GM19023 (cell line): ENCODE data around the gene WFDC8.

Experiments used
- ATAC-seq: cut with Tn5 transposase; IDR thresholded peaks from one replicate; pipeline ENCODE4 v1.9.1; 2021; ENCODE audit warnings: mild to moderate bottlenecking, moderate library complexity; ENCODE audit not compliant: unreplicated experiment

Gene WFDC8

GRCh38 chr20:45550765-45551164 lies 28.3 kb downstream of the WFDC8 start:
- ATAC-seq, result no peak

DNA sequence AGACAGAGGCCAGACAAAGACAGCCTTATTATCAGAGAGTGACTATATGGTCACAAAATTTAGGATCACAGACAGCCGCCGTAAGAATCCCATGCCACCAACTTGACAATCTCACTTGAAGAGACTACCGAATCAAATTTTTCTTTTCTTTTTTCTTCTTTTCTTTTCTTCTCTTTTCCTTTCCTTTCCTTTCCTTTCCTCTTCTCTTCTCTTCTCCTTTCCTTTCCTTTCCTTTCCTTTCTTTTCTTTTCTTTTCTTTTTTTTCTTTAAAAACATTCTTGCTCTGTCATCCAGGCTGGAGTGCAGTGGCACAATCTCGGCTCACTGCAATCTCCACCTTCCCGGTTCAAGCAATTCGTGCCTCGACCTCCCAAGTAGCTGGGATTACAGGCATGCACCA lies 30.7 kb downstream of the WFDC8 start:
- no peak for ATAC-seq

DNA sequence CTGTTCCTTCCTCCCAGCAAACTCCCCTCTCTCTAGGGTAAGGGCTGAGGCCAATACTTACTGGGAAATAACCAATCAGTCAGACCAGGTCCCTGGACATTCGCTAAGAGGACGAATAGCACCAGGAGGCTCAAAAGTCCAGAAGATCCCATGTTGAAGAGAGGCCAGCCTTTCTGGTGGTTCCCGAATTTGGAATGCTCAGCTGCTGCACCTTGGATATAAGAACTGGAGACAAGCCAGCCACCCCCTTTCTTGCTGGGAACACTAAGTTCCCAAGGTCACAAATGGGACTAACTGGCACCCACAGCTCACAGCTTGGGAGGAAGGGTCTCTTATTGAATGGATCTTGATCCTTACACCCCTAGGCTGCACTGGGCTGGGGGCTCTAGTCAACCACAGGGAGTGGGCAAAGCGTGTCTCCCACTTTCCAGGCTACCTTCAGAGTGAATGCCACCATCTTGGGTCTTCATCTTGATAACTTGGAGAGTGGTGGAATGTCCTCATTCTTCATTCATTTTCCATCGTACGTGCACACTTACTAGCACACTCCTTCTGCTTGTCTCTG lies 31.8 kb downstream of the WFDC8 start, which contains the start of gene EPPIN:
Gene EPPIN (minus strand): TSS at position 196 of the 565 bp plus-strand sequence. CDS start 44 bp downstream, at position 152.
- ATAC-seq, result no peak

DNA sequence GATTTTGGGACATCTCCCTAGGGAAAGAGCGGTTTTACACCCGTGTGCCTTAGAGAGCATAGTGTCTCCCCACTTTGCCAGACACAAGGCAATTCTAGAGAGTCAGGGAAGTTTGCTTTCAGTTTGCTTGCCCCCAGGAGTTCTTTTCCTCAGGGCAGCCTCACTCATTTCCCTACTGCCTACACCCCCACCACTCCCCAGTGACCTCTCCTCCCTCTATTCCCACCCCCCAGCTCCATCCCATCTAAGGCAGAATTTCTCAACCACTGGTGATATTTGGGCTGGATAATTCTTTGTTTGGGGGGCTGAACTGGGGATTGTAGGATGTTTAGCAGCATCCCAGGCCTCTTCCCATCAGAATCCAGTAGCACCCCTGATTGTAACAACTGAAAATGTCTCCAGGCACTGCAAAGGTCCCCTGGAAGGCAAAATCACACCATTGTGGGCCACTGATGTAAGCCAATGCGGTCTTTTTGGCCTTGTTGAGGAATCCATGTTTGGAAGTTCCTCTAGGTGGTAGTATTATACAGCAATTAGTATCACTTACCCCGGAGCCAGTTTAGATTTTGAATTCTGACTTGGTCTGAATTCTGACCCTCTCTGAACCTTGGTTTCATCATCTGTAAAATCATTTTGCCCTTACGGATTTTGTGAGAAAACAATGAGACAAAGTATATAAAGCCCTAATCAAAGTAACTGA lies 33.2 kb downstream of the WFDC8 start:
- ATAC-seq, result no peak

DNA sequence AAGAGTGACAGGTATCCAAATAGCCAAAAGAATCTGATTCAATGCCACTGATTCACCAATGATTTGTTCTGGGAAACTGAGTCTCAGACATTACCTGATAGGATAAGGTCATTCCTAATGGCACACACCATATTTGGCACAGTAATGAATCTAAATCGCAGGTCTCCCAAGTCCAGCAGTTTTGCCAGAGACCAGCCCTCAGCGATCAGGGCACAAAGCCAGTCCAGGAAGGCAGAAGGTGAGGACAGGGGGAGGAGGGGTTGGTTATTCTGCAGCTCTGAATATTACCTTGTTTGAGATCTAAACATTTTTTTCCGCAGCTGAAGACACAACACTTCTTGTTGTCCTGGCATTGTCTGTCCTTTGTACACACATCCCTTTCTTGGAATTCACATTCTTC lies 33.7 kb downstream of the WFDC8 start:
- no peak for ATAC-seq

- ATAC-seq, result no peak
These were observed 39.7 kb downstream of the WFDC8 start, which contains the start of gene WFDC6 for GRCh38 chr20:45539382-45539781. TSS of gene WFDC6 (minus strand) at chr20:45539482. CDS start at chr20:45539407, 75 bp downstream.

DNA sequence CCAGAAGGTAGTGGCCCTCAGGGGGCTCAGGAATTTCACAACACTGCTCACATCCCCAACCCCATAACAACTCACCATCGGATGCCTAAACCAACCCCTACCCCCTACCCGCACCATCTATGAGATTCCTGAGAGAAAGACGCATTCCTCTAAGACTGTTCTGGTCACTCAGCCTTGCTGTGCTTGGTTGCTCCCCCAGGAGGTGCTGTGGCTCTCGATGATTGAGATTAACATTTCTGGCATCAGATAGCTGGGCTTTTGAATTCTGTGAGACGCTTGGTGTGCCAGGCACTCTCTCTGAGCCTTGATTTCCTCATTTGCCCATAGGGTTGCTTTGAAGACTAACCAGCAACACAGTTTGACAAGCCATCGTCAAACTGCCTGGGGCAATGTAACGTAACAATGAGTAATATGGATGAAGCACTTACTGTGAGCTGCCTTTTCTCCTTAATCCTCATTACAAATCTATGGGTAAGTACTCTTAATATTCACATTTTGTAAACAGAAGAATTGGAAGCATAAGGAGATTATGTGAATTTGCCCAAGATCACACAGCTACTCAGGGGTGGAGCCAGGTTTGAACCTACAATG lies 40.8 kb downstream of the WFDC8 start:
- no peak for ATAC-seq

DNA sequence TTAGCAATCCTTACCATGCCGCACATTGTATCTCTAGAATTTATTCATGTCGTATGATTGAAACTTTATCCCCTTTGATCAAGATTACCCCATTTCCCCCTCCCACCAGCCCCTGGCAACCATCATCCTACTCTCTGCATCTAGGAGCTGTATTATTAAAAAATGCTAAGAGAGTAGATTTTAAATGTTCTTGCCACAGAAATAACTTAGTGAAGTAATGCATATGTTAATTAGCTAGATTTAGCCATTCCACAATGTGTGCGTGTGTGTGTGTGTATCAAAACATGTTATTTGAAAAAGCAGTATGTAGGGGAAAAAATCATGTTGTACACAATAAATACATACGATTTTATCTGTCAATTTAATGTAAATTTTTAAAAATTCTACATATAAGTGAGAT lies 51.8 kb downstream of the WFDC8 start:
- no peak for ATAC-seq

DNA sequence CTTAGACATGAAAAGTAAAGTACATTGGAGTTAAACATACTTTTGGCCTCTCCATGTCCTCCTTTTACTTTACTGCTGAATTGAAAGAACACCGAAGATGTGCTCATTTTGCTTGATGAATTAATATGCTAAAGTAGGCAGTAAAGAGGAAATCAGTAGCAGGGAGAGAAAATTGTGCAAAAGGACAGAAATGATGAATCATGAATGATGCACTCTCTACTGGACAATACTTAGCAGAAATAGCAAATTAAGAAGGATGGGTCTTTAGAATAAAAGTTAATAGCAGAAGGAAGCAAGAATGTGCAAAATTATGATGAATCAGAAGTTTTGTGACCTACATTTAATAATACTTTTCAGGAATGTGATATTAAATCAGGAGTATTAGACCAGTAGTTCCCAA lies 55.3 kb downstream of the WFDC8 start:
- ATAC-seq, result no peak

DNA sequence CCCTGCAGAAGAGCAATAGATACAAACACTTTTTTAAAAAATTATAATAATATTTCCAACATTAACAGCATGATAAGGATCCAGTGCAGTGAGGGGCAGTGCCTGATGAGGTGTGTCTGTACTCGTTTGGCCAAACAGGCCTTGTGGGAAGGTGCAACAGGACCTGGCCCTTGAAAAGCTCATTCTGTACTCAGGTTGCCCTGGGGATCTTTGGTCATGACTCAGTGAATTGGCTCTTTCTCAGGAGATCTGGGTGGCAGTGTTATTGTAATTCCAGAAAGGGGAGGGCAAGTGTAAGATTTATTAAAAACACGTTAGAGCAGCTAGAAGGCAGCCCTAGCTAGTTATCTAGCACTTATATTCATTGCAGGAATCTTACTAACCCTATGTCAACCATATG lies 60.8 kb downstream of the WFDC8 start:
- ATAC-seq, result no peak

- ATAC-seq, result no peak
These were observed 63.8 kb downstream of the WFDC8 start, which contains the start of gene SPINT3 for GRCh38 chr20:45515147-45515913. TSS of gene SPINT3 (minus strand) at chr20:45515622. CDS start at chr20:45515608, 14 bp downstream.

GRCh38 chr20:45510242-45510862 lies 68.7 kb downstream of the WFDC8 start:
- no peak for ATAC-seq

DNA sequence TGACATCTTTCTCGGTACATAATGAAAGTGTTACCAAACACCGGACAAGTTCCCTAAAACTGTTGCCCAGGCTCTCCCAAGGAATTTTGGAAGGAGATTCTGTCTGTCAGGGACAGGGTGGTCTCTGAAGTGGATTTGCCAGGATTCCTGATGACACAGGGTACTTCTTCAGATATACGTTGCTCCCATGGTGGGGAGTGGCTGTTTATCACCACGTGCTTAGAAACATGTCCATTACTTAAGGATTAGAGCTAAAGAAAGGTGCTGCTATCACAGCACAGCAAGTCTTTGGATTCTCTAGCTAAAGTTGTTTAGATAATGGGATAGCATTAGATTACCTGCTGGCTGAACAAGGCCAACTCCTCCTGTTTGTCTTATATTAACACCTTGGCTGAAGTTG lies 70.0 kb downstream of the WFDC8 start:
- no peak for ATAC-seq

DNA sequence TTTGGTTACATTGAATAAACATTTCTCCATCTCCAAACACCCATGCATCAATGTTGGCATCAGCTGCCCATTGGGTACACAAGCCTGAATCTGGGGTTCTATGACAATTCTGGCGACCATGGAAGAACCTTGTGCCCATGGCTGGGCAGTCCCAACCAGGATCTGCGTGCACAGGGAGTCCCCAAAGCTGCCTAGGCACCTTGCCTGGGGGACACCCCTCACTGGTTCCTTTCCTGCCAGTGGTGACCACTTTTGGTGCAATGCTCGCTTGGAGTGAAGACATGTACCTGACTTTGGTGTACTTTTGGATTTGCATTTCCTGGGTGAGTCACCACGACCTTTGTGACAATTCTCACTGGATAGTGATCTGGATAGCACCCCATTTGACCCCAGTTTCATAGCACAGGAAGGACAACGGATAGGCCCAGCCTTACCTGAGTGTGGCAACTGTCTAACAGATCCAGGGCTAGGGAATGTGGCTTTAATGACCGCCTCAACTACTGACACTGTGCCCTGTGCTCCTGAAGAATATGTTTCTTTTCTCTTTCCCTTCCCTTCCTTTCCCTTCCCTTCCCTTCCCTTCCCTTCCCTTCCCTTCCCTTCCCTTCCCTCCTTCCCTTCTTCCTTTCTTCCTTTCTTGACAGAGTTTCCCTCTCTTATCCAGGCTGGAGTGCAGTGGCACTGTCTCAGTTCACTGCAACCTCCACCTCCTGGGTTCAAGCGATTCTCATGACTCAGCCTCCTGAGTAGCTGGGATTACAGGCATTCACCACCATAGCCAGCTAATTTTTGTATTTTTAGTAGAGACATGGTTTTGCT lies 70.8 kb downstream of the WFDC8 start:
- ATAC-seq, result no peak

DNA sequence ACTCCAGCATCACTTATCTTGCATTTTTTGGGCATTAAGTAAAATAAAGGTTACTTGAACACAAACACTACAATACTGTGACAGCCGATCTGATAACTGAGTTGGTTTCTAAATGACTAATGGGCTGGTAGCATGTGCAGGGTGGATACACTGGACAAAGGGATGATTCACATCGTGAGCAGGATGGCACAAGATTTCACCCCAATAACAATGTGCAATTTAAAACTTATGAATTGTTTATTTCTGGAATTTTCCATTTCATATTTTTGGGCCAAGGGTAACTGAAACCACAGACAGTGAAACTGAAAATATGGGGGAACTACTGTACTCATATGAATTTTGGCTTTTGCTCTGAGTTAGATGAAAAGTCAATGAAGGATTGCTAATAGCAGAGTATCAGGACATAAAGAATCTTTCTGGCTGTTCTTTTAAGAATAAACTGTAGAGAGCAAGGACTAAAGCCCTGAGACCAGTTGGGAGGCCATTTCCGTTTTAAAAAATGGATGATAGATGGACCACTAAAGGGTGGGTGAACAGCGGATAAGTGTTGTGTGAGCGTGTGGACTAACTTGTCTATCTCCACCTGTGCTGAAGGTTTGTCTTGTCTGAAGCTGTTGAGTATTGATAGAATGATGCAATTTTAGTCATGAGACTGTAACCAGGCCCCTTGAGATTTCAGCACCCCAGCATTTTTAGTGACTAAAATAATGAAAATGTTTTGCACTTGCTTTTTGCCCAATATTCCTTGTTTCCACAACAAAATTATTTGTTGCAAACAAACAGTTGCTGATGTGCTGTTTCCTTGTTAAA lies 71.9 kb downstream of the WFDC8 start:
- ATAC-seq, result no peak

DNA sequence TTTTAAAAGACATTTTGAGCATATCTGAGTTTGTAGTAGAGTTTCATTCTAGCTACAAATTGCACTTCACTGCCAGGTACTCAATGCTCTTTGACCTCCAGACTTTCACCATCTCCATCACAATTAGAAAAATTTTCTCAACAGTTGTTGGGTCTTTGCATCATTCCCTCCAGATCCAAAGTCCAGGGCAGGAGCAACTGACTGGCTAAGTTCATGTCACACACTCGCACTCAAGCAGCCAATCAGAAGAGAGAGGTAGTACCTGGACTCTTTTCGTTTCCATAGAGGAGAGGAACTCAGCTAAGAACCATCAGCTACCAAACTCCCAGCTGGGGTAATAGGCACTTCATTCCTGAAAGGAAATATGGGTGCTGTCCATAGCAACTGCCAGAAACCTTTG lies 72.7 kb downstream of the WFDC8 start:
- no peak for ATAC-seq

DNA sequence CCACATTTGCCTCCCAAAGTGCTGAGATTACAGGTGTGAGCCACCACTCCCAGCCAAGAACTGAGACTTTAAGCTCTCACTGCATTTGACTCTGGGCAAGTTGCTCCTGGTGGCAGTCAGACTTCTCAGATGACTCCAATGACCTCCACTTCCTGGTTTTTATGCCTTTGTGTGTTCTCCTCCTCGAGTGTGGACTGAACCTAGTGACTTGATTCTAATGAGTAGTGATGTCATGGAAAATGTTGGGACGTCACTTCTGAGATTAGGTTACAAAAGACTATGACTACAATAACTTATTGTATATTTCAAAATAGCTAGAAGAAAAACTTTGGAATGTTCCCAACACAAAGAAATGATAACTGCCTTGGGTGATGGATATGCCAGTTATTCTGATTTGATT lies 75.7 kb downstream of the WFDC8 start:
- no peak for ATAC-seq

DNA sequence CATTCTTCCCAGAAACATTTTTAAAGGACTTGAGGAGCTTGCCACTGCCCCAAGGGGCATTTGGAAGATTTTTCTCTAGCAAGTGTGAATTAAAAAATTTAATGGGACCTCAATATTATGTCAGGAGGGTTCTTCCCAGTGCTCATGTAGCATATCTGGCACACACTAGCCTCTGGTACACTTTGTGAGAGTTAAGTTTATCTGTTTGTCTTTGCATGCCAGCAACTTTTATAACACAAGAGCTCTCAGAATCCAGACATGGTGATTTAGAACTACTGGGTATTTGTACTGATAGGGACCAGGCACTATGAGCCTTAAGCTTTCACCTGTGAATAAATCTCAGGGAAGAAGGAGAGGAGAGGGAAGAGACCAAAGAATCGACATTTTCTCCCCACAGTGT lies 76.5 kb downstream of the WFDC8 start:
- no peak for ATAC-seq
